NCI-H2227 (cell line): Measurements from ENCODE around the gene RGS14.
"Not testable (repeated sequence)": the region's sequence is repeated elsewhere in the genome, so short reads cannot be mapped to it uniquely, and the experiment has no call there.

ENCODE experiments used
- DNase-seq: peaks from one replicate; lab custom pipeline; 2025; ENCODE audit not compliant: unreplicated experiment; lab: John Stamatoyannopoulos, UW

Gene RGS14

GRCh38 chr5:177346820-177347219 is 10.9 kb upstream of the RGS14 start:
- no peak for DNase-seq

DNA sequence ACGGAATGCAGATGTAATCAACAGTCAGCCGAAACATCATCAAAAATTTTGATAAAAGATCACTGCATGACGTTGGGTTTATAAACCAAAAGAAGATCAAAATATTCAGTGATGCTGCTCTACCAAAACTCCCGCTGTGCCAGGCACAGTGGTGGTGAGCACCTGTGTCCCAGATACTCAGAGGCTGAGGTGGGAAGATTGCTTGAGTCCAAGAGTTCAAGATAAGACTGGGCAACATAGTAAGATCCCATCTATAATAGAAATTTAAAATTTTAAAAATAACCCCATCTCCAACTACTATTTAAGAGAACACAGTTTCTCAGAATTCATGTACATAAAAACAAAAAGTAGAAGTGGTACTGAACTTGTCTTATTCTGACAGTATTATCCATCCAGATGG is 10.0 kb upstream of the RGS14 start:
- DNase-seq: no peak

- DNase-seq: no peak
Observed at GRCh38 chr5:177349362-177349647, 8.4 kb upstream of the RGS14 start.

GRCh38 chr5:177349762-177350161 is 8.0 kb upstream of the RGS14 start:
- no peak for DNase-seq

- DNase-seq: no peak
Observed at GRCh38 chr5:177350776-177351391, 6.8 kb upstream of the RGS14 start.

DNA sequence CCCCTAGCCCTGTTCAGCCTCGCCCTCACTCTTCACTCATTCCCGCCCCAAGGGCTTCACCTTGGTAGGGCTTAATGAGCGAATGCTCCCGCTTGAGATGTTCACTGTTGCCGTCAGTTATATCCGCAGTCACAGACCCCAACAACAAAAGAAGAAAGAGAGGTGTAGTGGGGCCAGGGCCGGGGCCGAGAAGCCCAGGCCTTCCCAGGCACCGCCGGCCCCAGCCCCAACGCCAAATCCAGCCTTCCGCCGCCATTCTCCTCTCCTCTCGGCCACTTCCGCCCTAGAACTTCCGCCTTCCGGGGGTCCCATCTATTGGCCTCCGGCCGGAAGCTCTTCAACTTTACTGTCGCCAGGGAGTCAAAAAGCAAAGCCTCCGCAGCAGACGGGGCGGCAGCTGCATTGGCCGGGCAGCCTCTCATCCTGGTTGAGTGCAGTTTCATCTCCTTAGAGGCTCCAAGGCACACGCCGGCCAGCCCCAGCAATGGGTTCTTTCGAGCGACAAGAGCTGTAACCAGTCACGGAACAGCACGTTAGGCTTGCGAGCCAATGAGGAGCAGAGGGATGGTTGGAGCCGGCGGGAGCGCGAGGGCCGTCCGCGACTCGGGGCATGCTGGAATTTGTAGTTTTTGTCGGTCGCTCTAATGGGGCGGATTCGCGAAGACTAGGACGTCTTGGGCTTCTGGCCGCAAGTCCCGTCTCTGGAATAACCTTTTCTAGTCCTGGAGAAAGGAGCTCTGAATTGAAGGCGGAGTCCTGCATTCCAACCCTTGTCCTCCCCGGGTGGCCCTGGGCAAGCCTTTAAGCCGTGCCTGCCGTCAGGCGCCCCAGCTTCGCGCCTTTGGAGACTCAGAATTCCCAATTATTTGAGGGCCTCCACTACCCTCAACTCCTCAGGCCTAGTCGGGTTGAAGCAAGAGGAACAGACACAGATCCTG is 6.1 kb upstream of the RGS14 start, which contains the start of gene LMAN2:
LMAN2 (minus strand) TSS at position 277 of the 938 bp plus-strand sequence; CDS start at position 256, 21 bp downstream.
- peak; percentile 93 for DNase-seq

- DNase-seq: no peak
Observed at GRCh38 chr5:177353093-177353492, 4.6 kb upstream of the RGS14 start.

- DNase-seq: no peak
Observed at GRCh38 chr5:177354256-177354655, 3.5 kb upstream of the RGS14 start.

DNA sequence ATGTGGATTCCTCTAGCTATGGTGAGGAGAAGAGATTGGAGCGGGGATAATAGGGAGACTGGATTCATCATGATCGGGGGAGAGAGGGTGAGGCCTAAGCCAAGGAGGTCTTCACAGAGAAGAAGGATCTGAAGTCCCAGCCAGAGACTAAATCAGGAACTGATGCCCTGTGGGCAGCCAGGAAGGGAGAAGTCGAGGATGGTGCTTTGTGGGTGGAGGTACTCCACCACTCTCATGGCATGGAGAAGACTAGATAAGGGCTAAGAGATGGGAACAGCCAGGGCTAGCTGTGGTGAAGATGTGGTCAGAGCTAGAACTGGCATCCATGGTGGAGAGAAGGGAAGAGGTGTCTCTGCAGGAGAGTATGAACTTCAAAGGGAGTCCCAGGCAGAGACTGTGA is 3.0 kb upstream of the RGS14 start:
- DNase-seq: no peak

DNA sequence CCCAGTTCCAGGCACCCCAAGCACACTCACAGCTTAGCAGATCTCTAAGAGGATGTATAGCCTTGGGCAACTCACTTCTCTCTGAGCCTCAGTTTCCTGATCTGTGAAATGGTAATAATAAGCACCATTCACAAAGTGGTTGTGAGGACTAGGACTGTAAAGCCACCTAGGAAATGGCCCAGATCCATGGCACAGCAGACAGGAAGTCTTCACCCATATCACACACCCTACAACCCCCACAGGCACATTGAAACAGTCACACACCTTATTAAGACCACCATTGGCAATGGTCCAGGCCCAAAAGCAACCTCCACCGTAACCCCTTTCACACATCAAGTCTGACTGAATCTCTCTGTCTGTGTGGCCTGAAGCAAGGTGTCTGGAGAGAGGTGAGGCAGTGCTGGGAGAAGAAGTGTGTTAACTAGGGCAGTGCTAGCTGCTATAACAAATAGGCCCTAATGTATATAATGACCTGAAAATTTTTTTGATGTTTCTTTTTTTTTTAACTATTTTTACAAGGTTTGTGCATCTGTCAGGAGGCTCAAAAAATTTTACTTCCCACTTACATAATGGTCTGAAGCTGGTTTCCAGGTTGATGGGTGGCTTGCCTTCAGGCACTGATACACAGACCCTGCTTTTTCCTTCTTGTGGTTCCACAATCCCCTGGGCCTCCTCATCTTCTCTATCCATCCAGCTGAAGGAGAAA is 2.4 kb upstream of the RGS14 start:
- no peak for DNase-seq

- no peak for DNase-seq
Observed at GRCh38 chr5:177355868-177356168, 1.9 kb upstream of the RGS14 start.

GRCh38 chr5:177356746-177357145 is 978 bp upstream of the RGS14 start:
- DNase-seq: no peak

DNA sequence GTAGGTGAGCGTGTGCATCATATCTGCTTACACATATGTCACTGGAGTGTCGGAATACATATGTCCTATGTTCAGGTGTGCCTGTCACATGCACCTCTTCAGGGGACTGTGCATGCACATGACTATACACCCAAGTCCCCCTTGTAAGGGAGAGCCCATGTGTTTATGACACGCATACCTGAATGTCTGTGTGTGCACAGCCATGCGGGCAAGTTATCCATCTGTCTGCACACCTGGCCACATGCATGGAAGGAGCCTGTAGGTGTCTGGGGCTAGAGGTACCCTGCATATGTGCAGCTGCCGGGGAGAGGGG is 622 bp upstream of the RGS14 start:
- no peak for DNase-seq

- no peak for DNase-seq
Observed at GRCh38 chr5:177358370-177358819, 671 bp downstream of the RGS14 start.

GRCh38 chr5:177359451-177359851 is 1.7 kb downstream of the RGS14 start:
- no peak for DNase-seq

DNA sequence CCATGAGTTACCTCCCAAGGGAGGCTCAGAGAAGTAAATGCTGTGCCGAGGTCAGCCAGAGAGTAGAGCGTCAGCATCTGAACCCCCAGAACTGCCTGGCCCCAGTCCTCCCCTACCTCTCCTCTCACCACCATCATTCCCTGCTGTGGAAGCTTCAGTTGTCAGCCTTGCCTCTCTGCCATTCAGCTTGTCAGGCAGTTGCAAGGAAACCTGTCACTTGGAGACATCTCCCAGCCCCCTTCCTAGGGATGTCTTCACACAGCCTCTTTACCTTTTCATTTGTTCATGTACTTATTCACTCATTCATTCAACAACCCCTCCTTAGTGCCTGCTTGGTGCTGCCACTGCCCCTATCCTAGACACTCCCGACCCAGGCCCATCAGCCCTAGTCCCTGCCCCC is 2.1 kb downstream of the RGS14 start:
- no peak for DNase-seq

- not testable (repeated sequence) for DNase-seq
Observed at GRCh38 chr5:177360740-177361139, 3.0 kb downstream of the RGS14 start.

- DNase-seq: no peak
Observed at GRCh38 chr5:177361418-177362291, 3.9 kb downstream of the RGS14 start.

- no peak for DNase-seq
Observed at GRCh38 chr5:177362292-177362609, 4.5 kb downstream of the RGS14 start.

DNA sequence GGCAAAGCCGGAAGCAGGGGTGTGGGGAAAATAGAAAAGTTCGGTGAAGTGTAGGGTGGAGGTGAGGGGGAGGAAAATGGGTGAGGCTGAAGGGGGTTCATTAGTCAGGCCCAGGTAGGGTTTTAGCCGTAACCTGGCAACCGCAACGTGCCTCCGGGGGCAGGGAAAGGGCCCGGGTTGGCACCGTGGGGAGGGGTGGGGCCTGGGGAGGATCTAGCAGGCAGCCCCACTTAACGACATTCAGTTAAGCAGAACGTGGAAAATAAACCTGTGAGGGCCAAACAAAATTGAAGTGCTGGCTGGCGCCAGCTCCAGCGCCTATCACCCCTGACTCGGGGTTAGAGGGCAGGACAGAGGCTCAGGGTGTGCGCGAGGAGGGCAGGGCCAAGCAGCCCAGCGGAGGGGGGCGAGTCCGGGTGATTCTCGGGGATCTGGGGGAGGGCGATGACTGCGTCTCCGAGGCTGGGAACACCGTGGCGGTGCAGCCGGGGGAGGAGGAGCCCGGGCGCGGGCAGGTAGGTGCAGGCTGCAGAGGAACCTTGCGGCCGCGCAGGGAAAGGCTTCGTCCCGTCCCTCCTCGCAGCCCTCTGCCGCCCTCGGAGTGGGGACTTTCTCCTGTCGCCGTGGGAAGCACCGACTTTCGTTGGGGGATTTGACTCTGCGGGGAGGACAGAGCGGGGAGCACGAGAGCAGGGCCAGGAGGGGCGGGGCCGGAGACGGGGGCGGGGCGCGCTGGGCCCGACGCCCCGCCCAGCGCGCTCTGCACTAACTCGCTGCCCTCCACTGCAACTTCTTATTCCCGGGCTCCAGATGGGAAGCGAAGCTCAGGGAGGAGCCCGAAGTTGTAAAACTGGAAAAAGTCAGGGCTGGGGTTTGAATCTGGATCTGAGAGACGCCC is 5.1 kb downstream of the RGS14 start:
- DNase-seq: peak; percentile 63
